ENCODE measurements around the gene ATP6V1F. TPM values are rescaled to one million over a fixed set of nuclear protein-coding genes. Genes with fewer than 3 reads are reported as not detected.

Gene ATP6V1F
- total RNA-seq, 1 donor from 2014 or later = 133 TPM

DNA sequence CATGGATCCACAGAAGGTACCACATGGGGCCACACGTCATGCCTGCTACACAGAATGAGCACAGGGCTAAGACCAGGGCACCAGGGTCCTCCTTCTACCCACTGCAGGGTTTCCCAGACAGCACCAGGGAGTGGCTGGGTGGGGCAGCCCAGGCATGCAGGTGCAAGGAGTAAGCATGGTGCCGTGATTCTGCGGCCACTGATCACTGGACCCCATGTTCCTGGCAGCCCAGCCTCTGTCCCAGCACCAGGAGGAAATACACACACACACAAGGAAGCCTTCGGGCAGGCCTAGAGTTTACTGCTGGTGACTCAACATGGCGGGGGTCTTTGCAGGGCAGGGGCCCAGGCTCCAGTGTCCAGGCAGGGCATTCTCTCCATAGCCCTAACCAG lies 13.9 kb downstream of the ATP6V1F start:
- TF ChIP-seq, protein P1, sequence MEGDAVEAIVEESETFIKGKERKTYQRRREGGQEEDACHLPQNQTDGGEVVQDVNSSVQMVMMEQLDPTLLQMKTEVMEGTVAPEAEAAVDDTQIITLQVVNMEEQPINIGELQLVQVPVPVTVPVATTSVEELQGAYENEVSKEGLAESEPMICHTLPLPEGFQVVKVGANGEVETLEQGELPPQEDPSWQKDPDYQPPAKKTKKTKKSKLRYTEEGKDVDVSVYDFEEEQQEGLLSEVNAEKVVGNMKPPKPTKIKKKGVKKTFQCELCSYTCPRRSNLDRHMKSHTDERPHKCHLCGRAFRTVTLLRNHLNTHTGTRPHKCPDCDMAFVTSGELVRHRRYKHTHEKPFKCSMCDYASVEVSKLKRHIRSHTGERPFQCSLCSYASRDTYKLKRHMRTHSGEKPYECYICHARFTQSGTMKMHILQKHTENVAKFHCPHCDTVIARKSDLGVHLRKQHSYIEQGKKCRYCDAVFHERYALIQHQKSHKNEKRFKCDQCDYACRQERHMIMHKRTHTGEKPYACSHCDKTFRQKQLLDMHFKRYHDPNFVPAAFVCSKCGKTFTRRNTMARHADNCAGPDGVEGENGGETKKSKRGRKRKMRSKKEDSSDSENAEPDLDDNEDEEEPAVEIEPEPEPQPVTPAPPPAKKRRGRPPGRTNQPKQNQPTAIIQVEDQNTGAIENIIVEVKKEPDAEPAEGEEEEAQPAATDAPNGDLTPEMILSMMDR (IDR thresholded peaks at IDR 0.05; ENCODE audit: partially characterized antibody, unreplicated experiment) = no peak
- Mint-ChIP-seq H3K27me3 (ENCODE audit: unreplicated experiment) (peaks cover 8% of the 10 kb centered on the region), H3K27ac (ENCODE audit: unreplicated experiment) (no peak overlapping the region), H3K36me3 (ENCODE audit: unreplicated experiment) (no peaks in the 10 kb centered on the region), H3K9me3 (ENCODE audit: unreplicated experiment) (peaks cover 9% of the 10 kb centered on the region), H3K4me3 (ENCODE audit: unreplicated experiment) (no peak overlapping the region), H3K4me1 (ENCODE audit: low read depth, unreplicated experiment) (peaks cover 9% of the 10 kb centered on the region)
- no peak for DNase-seq

DNA sequence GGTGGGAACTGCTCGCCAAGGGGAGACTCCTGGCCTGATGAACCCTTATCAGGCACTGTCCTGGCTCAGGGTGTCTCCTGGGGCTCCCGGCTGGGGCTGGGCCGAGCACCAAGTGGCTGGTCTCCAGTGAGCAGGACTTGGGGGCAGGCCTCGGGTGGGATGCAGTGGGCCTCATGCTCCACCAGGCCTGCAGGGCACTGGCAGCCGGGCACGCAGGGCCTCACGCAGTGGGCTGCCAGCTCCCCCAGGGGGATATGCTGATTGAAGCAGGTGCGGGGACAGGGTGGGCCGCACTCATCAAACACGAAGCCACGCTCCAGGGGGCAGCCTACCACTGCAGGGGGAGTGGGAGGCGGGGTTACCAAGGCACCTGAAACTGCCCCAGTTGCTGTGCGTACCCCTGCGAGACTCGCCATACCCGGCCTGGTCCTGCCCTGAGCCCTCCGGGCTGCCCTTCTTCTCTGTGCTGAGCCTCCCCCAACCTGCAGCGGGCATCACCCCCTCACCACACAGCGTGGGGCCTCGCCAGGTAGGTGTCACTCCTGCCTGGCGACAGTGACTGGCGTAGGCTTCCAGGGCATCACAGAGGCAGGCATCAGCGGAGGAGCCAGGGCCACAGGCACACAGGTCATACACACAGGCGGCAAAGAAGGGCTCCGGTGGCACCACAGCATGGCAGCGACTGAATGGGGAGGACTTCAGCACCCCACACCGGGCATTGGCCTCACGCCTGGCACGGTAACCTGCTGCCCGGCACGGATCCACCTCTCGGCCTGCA lies 14.5 kb downstream of the ATP6V1F start:
- DNase-seq = no peak
- H3K36me3 Mint-ChIP-seq (ENCODE audit: unreplicated experiment) = no peaks in the 10 kb centered on the region
- TF ChIP-seq, protein P1 (IDR thresholded peaks at IDR 0.05; ENCODE audit: partially characterized antibody, unreplicated experiment) = no peak
- peaks cover 9% of the 10 kb centered on the region for H3K4me1 Mint-ChIP-seq (ENCODE audit: low read depth, unreplicated experiment)
- H3K27ac Mint-ChIP-seq (ENCODE audit: unreplicated experiment) = no peak overlapping the region
- peaks cover 9% of the 10 kb centered on the region for H3K9me3 Mint-ChIP-seq (ENCODE audit: unreplicated experiment)
- no peak overlapping the region for H3K4me3 Mint-ChIP-seq (ENCODE audit: unreplicated experiment)
- peaks cover 6% of the 10 kb centered on the region for H3K27me3 Mint-ChIP-seq (ENCODE audit: unreplicated experiment)

DNA sequence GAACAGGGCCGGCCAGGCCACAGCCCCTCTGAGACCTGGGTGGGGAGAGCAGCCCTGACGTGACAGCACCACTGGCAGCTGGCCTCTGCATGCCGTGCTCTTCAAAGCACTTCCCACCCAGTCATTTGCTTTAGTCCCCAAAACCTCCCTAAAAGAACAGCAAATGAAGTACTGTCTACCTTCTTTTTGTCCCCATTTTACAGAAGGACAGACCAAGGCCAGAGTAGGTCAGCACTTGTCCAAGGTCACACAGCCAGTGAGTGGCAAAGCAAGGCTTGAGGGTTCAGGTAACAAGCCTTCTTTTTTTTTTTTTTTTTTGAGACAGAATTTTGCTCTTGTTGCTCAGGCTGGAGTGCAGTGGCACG lies 15.1 kb downstream of the ATP6V1F start:
- H3K27me3 Mint-ChIP-seq (ENCODE audit: unreplicated experiment) = peaks cover 8% of the 10 kb centered on the region
- TF ChIP-seq, protein P1 (IDR thresholded peaks at IDR 0.05; ENCODE audit: partially characterized antibody, unreplicated experiment) = no peak
- no peaks in the 10 kb centered on the region for H3K36me3 Mint-ChIP-seq (ENCODE audit: unreplicated experiment)
- no peak for DNase-seq
- H3K9me3 Mint-ChIP-seq (ENCODE audit: unreplicated experiment) = peaks cover 9% of the 10 kb centered on the region
- no peak overlapping the region for H3K4me3 Mint-ChIP-seq (ENCODE audit: unreplicated experiment)
- no peak overlapping the region for H3K27ac Mint-ChIP-seq (ENCODE audit: unreplicated experiment)
- H3K4me1 Mint-ChIP-seq (ENCODE audit: low read depth, unreplicated experiment) = peaks cover 9% of the 10 kb centered on the region

DNA sequence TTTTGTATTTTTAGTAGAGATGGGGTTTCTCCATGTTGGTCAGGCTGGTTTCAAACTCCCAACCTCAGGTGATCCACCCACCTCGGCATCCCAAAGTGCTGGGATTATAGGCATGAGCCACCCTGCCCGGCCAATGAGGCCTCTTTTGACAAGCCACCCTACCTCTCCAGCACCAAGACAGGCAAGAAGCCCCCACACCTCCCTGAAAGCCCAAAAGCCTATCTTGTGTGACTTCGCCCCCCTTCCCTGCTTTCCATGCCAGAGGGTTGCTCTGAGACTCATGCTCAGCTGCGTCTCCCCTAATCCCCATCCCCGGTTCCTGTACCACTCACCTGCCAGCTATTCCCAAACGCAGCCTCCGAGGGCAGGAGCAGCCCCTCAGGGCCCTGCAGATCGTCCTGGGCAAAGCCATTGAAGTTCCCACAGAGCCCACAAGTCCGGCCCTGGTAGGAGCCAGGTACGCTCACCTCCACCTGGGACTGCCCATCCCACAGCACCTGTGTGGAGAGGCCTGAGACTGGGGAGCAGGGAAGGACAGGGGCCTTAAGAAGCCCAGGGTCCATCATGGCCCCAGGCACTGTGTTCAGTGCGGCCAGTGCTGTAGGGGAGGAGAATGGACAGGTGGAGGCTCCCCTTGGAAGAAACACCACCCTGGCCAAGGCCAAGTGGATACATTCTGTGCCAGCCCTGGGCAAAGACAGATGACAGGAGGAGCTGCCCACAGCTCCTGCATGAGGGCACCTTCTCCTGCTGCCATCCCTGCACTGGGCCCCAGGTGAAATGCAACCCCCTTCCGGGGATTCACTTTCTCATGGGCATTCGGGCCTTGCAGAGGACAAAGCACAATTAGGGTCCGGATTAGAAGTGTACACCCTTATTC lies 15.8 kb downstream of the ATP6V1F start:
- no peak for DNase-seq
- Mint-ChIP-seq H3K36me3 (ENCODE audit: unreplicated experiment) (no peaks in the 10 kb centered on the region), H3K27me3 (ENCODE audit: unreplicated experiment) (peaks cover 8% of the 10 kb centered on the region), H3K9me3 (ENCODE audit: unreplicated experiment) (peaks cover 10% of the 10 kb centered on the region), H3K27ac (ENCODE audit: unreplicated experiment) (no peak overlapping the region), H3K4me3 (ENCODE audit: unreplicated experiment) (no peak overlapping the region), H3K4me1 (ENCODE audit: low read depth, unreplicated experiment) (peaks cover 9% of the 10 kb centered on the region)
- TF ChIP-seq, protein P1 (IDR thresholded peaks at IDR 0.05; ENCODE audit: partially characterized antibody, unreplicated experiment) = no peak
